Ascending aorta (tissue), 2 donors: ENCODE measurements around the gene FAM174C. TPM values are rescaled to one million over a fixed set of nuclear protein-coding genes. Genes with fewer than 3 reads are reported as not detected.
A peak's percentile ranks its signal among the peaks of the same experiment; 100 is the strongest.

Experiments used
- DNase-seq, 2 donors: peaks; one replicate each; pipeline ENCODE4 v3.0.0-alpha.2; 2019; ENCODE audit warnings: low spot score in 2 of 2
- H3K27ac ChIP-seq, 2 donors: fragments of 200-600 bp; sonication (generic); one replicate each; pipeline ENCODE4 v1.5.1; 2016 to 2017; ENCODE audit warnings: mild to moderate bottlenecking in 1 of 2
- H3K27me3 ChIP-seq: fragments of 200-600 bp; sonication (generic); one replicate; pipeline ENCODE4 v1.5.1; 2017
- H3K36me3 ChIP-seq, 2 donors: fragments of 200-600 bp; sonication (generic); one replicate each; pipeline ENCODE4 v1.5.1; 2016
- H3K4me1 ChIP-seq, 2 donors: fragments of 200-600 bp; sonication (generic); one replicate each; pipeline ENCODE4 v1.5.1; 2016 to 2017; ENCODE audit warnings: mild to moderate bottlenecking in 1 of 2
- H3K4me3 ChIP-seq, 2 donors: fragments of 200-600 bp; sonication (generic); one replicate each; pipeline ENCODE4 v1.5.1; 2016 to 2017; ENCODE audit warnings: mild to moderate bottlenecking in 1 of 2
- H3K9me3 ChIP-seq, 2 donors: fragments of 200-600 bp; sonication (generic); one replicate each; pipeline ENCODE4 v1.5.1; 2016
- intact Hi-C: fragments of 100-400 bp; cut with DNase I; formaldehyde crosslinking; loops from one replicate; pipeline ENCODE4 v1.15.1; 2023
- total RNA-seq: library from RNA; depleted of rRNA; stranded (reverse); fragments of >200 nt; gene quantifications from one replicate; pipeline ENCODE4 v1.1.0, GENCODE V29; 2016
- TF ChIP-seq, protein P1 (sequence below), 3 experiments: fragments of 200-600 bp in 2 of 3; fragments of 450-650 bp in 1 of 3; sonication (generic) in 2 of 3; IDR thresholded peaks; one replicate each; pipeline ENCODE4 v1.5.1; 2016 to 2019; ENCODE audit warnings: antibody characterized with exemption in 3 of 3, mild to moderate bottlenecking in 1 of 3, moderate library complexity in 1 of 3

Gene FAM174C
- total RNA-seq, 1 donor from 2014 or later, result 156 TPM

DNA sequence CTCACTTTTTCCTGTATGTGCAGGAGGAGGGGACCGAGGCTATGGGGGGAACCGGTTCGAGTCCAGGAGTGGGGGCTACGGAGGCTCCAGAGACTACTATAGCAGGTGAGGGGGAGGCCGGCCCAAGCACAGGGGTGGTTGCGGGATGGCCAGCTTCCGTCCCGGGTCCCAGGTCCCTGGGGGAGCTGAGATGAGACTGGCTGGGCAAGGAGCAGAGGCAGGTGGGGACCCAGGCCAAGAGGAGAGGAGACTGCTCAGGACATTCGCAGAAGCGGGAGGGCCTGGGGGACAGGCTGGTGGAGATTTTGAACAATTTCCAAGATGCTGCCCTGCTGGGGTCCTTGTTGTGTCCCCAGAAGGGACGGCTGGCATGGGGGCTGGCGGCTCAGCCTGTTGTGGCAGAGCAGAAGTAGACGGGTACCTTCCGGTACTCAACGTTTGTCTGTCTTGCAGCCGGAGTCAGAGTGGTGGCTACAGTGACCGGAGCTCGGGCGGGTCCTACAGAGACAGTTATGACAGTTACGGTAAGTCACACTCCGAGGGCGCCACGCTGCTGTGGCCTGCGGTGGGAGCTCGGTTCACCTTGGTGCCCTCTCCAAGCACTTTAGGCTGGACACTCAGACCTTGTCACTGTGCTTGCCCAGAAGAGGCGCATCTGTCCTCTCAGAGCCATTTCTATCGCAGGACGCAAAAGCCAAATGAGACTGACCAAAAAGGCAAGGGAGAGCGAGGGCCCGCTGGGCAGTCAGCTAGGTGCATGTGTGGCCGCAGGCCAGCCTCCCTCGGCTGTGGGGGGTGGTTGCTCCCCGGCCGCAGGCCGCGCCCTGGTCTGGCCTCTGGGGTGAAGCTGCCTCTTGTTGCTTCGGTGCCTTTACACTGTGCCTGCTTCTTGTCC is 3.6 kb upstream of the FAM174C start:
- TF ChIP-seq, protein P1, sequence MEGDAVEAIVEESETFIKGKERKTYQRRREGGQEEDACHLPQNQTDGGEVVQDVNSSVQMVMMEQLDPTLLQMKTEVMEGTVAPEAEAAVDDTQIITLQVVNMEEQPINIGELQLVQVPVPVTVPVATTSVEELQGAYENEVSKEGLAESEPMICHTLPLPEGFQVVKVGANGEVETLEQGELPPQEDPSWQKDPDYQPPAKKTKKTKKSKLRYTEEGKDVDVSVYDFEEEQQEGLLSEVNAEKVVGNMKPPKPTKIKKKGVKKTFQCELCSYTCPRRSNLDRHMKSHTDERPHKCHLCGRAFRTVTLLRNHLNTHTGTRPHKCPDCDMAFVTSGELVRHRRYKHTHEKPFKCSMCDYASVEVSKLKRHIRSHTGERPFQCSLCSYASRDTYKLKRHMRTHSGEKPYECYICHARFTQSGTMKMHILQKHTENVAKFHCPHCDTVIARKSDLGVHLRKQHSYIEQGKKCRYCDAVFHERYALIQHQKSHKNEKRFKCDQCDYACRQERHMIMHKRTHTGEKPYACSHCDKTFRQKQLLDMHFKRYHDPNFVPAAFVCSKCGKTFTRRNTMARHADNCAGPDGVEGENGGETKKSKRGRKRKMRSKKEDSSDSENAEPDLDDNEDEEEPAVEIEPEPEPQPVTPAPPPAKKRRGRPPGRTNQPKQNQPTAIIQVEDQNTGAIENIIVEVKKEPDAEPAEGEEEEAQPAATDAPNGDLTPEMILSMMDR (IDR thresholded peaks at IDR 0.05), result no peak
- Histone ChIP-seq H3K4me1 (peaks cover 42 to 74% of the 10 kb centered on the region in 2 donors), H3K27me3 (no peaks in the 10 kb centered on the region), H3K27ac (peak overlapping the region; percentile 94 to 95), H3K9me3 (no peaks in the 10 kb centered on the region), H3K36me3 (peaks cover 43 to 44% of the 10 kb centered on the region in 2 donors), H3K4me3 (peak overlapping the region; percentile 71 to 88)
- DNase-seq, result no peak
- intact Hi-C loops, result no loop called here

DNA sequence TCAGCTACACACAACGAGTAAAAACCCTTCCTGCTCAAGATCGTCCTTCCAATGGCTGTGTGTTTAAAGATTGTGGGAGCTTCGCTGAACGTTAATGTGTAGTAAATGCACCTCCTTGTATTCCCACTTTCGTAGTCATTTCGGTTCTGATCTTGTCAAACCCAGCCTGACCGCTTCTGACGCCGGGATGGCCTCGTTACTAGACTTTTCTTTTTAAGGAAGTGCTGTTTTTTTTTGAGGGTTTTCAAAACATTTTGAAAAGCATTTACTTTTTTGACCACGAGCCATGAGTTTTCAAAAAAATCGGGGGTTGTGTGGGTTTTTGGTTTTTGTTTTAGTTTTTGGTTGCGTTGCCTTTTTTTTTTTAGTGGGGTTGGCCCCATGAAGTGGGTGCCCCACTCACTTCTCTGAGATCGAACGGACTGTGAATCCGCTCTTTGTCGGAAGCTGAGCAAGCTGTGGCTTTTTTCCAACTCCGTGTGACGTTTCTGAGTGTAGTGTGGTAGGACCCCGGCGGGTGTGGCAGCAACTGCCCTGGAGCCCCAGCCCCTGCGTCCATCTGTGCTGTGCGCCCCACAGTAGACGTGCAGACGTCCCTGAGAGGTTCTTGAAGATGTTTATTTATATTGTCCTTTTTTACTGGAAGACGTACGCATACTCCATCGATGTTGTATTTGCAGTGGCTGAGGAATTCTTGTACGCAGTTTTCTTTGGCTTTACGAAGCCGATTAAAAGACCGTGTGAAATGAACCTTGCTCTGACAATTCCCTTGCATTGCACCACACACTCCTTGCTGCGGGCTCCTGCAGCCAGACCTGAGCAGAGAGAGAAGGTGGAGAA is 2.7 kb upstream of the FAM174C start:
- Histone ChIP-seq H3K27me3 (no peaks in the 10 kb centered on the region), H3K4me1 (peaks cover 38 to 67% of the 10 kb centered on the region in 2 donors), H3K9me3 (no peaks in the 10 kb centered on the region), H3K27ac (peak overlapping the region; percentile 6 to 95), H3K36me3 (peaks cover 43 to 50% of the 10 kb centered on the region in 2 donors), H3K4me3 (peak overlapping the region in 1 of 2 donors; percentile 71)
- TF ChIP-seq, protein P1 (IDR thresholded peaks at IDR 0.05), result no peak
- no peak for DNase-seq
- intact Hi-C loops, result no loop called here

DNA sequence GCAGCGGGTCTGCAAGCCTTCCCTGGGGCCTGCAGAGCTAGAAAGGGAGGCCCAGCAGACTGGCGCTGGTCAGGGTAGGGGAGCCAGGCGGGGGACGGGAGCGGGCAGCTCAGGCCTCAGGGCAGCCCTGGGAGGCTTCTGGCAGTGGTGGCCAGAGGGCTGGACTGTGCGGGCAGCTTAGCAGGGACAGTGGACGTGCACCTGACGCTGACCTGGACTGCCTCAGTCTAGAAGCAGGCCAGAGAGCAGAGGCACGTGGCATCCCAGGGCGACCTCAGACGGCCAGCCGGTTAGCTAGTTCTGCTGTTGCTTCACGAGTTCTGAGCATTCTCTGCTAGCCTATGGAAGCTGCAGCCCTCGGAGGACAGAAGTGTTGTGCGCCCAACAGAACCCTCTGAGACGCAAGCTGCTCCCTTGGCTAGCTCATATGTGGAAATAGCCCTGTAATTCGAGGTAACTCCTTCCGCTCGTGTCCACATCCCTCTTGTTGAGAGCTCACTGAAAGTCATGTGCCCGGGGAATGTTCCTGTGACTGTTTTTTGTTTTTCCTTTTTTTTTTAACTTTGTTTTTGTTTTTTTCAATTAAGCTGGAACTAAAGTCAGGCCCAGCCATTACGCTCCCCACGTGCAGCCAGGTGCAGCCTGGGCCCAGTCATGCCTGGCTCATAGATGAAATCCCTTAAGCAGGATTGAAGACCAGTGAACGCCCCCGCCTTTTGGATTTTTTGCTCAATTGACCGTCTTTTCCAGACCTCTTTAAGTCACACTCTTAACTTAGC is 1.9 kb upstream of the FAM174C start:
- TF ChIP-seq, protein P1 (IDR thresholded peaks at IDR 0.05), result no peak
- no peak for DNase-seq
- H3K4me3 ChIP-seq, result no peak overlapping the region
- H3K9me3 ChIP-seq, result no peaks in the 10 kb centered on the region
- intact Hi-C loops, result no loop called here
- peaks cover 43 to 52% of the 10 kb centered on the region in 2 donors for H3K36me3 ChIP-seq
- peak overlapping the region in 1 of 2 donors; percentile 99 for H3K27ac ChIP-seq
- H3K27me3 ChIP-seq, result no peaks in the 10 kb centered on the region
- peaks cover 35 to 59% of the 10 kb centered on the region in 2 donors for H3K4me1 ChIP-seq

DNA sequence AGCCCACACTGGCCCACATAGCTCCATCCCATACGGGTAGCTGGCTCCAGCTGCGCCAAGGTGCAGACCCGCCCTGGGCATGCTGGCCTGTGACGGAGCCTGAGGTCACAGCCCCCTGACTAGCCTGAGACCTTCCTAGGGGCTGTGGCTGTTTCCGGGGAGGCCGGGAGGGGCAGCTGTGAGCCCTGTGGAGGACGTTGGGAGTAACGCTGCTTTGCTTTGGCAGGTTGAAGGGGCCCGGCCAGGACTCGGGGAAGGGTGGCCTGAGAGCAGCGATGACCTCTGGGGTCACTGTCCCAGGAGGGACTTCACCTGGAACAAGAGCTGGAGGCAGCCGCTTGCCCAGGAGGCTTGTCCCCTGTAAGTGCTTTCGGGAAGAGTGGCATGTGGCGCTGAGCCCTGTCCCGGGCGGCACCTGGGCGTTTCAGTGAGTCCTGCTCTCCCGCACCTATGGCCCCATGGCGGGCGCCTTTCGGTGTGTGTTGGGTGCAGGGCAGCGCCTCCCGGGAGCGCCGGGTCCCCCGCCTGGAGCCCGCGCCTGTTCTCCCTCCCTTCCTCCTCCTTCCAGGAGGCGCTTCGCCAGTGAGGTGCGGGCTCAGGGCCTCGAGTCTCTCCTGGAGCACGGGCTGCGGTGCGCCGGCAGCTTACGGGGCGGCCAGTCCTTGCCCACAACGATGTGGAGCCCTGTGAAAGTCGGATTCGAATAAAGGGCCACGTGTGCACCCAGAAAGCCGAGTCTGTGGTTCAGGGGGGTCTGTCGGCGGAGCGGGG is 1.1 kb upstream of the FAM174C start:
- Histone ChIP-seq H3K36me3 (peaks cover 49 to 57% of the 10 kb centered on the region in 2 donors), H3K9me3 (no peaks in the 10 kb centered on the region), H3K4me1 (peaks cover 33 to 55% of the 10 kb centered on the region in 2 donors), H3K27me3 (no peaks in the 10 kb centered on the region), H3K27ac (peak overlapping the region; percentile 94 to 99), H3K4me3 (peak overlapping the region; percentile 79 to 86)
- intact Hi-C loops, result no loop called here
- TF ChIP-seq, protein P1 (IDR thresholded peaks at IDR 0.05), result no peak
- DNase-seq, result no peak
